K562 (cell line): ENCODE data around the gene TBCEL. TPM values are rescaled to one million over a fixed set of nuclear protein-coding genes. Genes with fewer than 3 reads are reported as not detected.
A peak's percentile ranks its signal among the peaks of the same experiment; 100 is the strongest.

Experiments
- ATAC-seq: fragments of 200-7000 bp; cut with Tn5 transposase; 3 replicates; pipeline ENCODE4 v1.9.1; 2020; ENCODE audit warnings: moderate library complexity
- BruUV-seq: library from RNA; stranded (reverse); fragments of 400-500 nt; replicated peaks from 2 replicates; lab custom pipeline; 2021; lab: Mats Ljungman, UMichigan
- CTCF ChIA-PET: fragments of 300-600 bp; formaldehyde crosslinking; extraction: SDS; loops from one replicate; lab custom pipeline; 2021; ENCODE audit warnings: low intra/inter-chr PET ratio; lab: Yijun Ruan, JAX
- POLR2A ChIA-PET: fragments of 300-600, 350-650 bp; sonication (Branson Sonifier 250); formaldehyde crosslinking; extraction: SDS; loops from one replicate; lab custom pipeline; 2021; ENCODE audit warnings: antibody characterized with exemption, inconsistent platforms; lab: Yijun Ruan, JAX
- DNase-seq, 4 experiments: peaks; one replicate each; pipeline versions ENCODE4 v3.0.0 to v3.0.0-alpha.2; 2011 to 2018; ENCODE audit warnings: low spot score in 3 of 4, mixed read lengths in 3 of 4; ENCODE audit errors: extremely low read depth in 1 of 4
- FAIRE-seq: peaks from 2 replicates; lab custom pipeline; 2011; peaks lifted over from hg19 to GRCh38; lab: Jason Lieb, UNC
- H2AFZ ChIP-seq: 2 replicates; pipeline ENCODE4 v1.6.0; 2011; ENCODE audit warnings: low read depth, low read length, control low read depth, inconsistent platforms
- H3K27ac ChIP-seq: fragments of 200-600 bp; 3 replicates; pipeline ENCODE4 v1.8.0; 2011; ENCODE audit warnings: low read depth, mild to moderate bottlenecking, control low read depth, inconsistent platforms, low read length, moderate library complexity, mixed read lengths; ENCODE audit errors: extremely low read depth
- H3K27me3 ChIP-seq, 2 experiments: fragments of 300-600 bp in 1 of 2; 2 replicates in 1 of 2; 3 replicates in 1 of 2; pipeline versions ENCODE4 v1.6.0 to v1.8.0; 2011; ENCODE audit warnings: inconsistent platforms in 2 of 2, low read length in 2 of 2, mild to moderate bottlenecking in 1 of 2, mixed read lengths in 1 of 2, moderate library complexity in 1 of 2; ENCODE audit not compliant: control insufficient read depth in 2 of 2, insufficient read depth in 2 of 2
- H3K36me3 ChIP-seq: fragments of 300-600 bp; 3 replicates; pipeline ENCODE4 v1.8.0; 2011; ENCODE audit warnings: mild to moderate bottlenecking, low read length, inconsistent platforms; ENCODE audit not compliant: control insufficient read depth, insufficient read depth
- H3K4me1 ChIP-seq, 2 experiments: fragments of 200-600 bp in 1 of 2; replicated peaks in 1 of 2; 2 replicates in 1 of 2; 3 replicates in 1 of 2; pipeline versions ENCODE4 v1.5.1 to v1.8.0; 2011; ENCODE audit warnings: inconsistent platforms in 2 of 2, low read length in 2 of 2, mild to moderate bottlenecking in 1 of 2, mixed read lengths in 1 of 2, moderate library complexity in 1 of 2; ENCODE audit not compliant: control insufficient read depth in 2 of 2, insufficient read depth in 2 of 2
- H3K4me2 ChIP-seq: 2 replicates; pipeline ENCODE4 v1.6.1; 2011; ENCODE audit warnings: low read length, control low read depth, inconsistent platforms, mixed read lengths; ENCODE audit not compliant: insufficient read depth
- H3K4me3 ChIP-seq: fragments of 200-600 bp; sonication (generic), shearing (Covaris generic); 2 replicates; pipeline ENCODE4 v1.5.1; 2016; ENCODE audit warnings: control low read depth, inconsistent platforms
- H3K79me2 ChIP-seq: fragments of 200-600 bp; 3 replicates; pipeline ENCODE4 v1.8.0; 2011; ENCODE audit warnings: low read length, inconsistent platforms; ENCODE audit not compliant: control insufficient read depth, insufficient read depth
- H3K9ac ChIP-seq, 2 experiments: 2 replicates each; pipeline versions ENCODE4 v1.6.0 to v1.6.1; 2011; ENCODE audit warnings: low read depth in 2 of 2, low read length in 2 of 2, control low read depth in 1 of 2, inconsistent platforms in 1 of 2, mild to moderate bottlenecking in 1 of 2, mixed read lengths in 1 of 2; ENCODE audit not compliant: insufficient read depth in 1 of 2
- H3K9me1 ChIP-seq: one replicate; pipeline ENCODE4 v1.6.0; 2011; ENCODE audit warnings: inconsistent platforms, mild to moderate bottlenecking, low read length, moderate library complexity; ENCODE audit not compliant: control insufficient read depth, insufficient read depth
- H3K9me3 ChIP-seq: replicated peaks from 2 replicates; pipeline ENCODE4 v1.5.1; 2011; ENCODE audit warnings: low read depth, low read length, inconsistent platforms; ENCODE audit not compliant: control insufficient read depth, insufficient read depth
- H4K20me1 ChIP-seq: replicated peaks from 2 replicates; pipeline ENCODE4 v1.6.1; 2011; ENCODE audit warnings: low read length, inconsistent platforms, mixed read lengths; ENCODE audit not compliant: control insufficient read depth, insufficient read depth
- EHMT2 ChIP-seq: fragments of 450-650 bp; IDR thresholded peaks from 2 replicates; pipeline ENCODE4 v1.6.1; 2018; ENCODE audit warnings: antibody characterized with exemption
- SPI1 ChIP-seq: IDR thresholded peaks from 2 replicates; pipeline ENCODE4 v1.6.1; 2011; ENCODE audit warnings: low read depth, low read length, control low read depth, borderline replicate concordance
- ZNF436 ChIP-seq: fragments of 250-450, 450-650 bp; sonication (Bioruptor Pico); formaldehyde crosslinking; IDR thresholded peaks from 2 replicates; pipeline ENCODE4 v1.7.0; 2020; ENCODE audit warnings: mild to moderate bottlenecking
- ZSCAN29 ChIP-seq: fragments of 450-650 bp; IDR thresholded peaks from 2 replicates; pipeline ENCODE4 v1.6.1; 2017
- WGBS: fragments of 100-300 bp; shearing (Covaris generic); methylation state at CpG from one replicate; pipeline ENCODE4 v1.1.6; 2016; ENCODE audit warnings: low coverage, mixed read lengths; ENCODE audit not compliant: insufficient coverage; ENCODE audit errors: missing lambda C conversion rate; 5-methylcytosine and 5-hydroxymethylcytosine counted together
- in situ Hi-C: fragments of 300-500 bp; cut with MboI; formaldehyde crosslinking; loops from 4 replicates; pipeline ENCODE4 v1.15.0; 2018; ENCODE audit warnings: inconsistent platforms, mixed read lengths
- intact Hi-C: fragments of 100-400 bp; cut with micrococcal nuclease; formaldehyde crosslinking; loops from 2 replicates; pipeline ENCODE4 v1.14.2; 2022
- polyA plus RNA-seq, 8 experiments: library from polyadenylated mRNA; depleted of rRNA in 4 of 8; stranded (reverse) in 5 of 8; unstranded in 3 of 8; fragments of >200 nt; fragmentation: Nextera tagmentation in 2 of 8; fragmentation: Illumina TruSeq in 1 of 8; extraction: Ambion mirVana in 2 of 8; extraction: Trizol in 1 of 8; gene quantifications; 2 replicates each; pipeline versions ENCODE4 v1.2.1 to v1.2.3, GENCODE V29; 2011 to 2014; ENCODE audit warnings: inconsistent platforms in 1 of 8, missing spikeins in 1 of 8
- total RNA-seq, 7 experiments: library from RNA; depleted of rRNA in 6 of 7; stranded (reverse); fragments of >200 nt in 6 of 7; fragmentation: Illumina TruSeq in 2 of 7; extraction: Trizol in 2 of 7; gene quantifications; 2 replicates each; pipeline versions ENCODE4 v1.2.1 to v1.2.3, GENCODE V29; 2011 to 2021; ENCODE audit warnings: low replicate concordance in 1 of 7
- TF ChIP-seq, protein P1 (sequence below): fragments of 450-650 bp; IDR thresholded peaks from 2 replicates; pipeline ENCODE4 v1.6.1; 2016; ENCODE audit warnings: borderline replicate concordance
- TF ChIP-seq, protein P2 (sequence below), 2 experiments: fragments of 450-650 bp; formaldehyde crosslinking in 1 of 2; IDR thresholded peaks; 2 replicates each; pipeline versions ENCODE4 v1.4.0 to v1.6.1; 2014 to 2020; ENCODE audit warnings: mild to moderate bottlenecking in 2 of 2, borderline replicate concordance in 1 of 2, low read depth in 1 of 2

TBCEL gene
- total and polyA plus RNA-seq, 9 of the 15 experiments (the other 6 are each of a cell fraction or from before 2014, with no cell fraction given): 0.39 to 2.3 (median 1.4) TPM

DNA sequence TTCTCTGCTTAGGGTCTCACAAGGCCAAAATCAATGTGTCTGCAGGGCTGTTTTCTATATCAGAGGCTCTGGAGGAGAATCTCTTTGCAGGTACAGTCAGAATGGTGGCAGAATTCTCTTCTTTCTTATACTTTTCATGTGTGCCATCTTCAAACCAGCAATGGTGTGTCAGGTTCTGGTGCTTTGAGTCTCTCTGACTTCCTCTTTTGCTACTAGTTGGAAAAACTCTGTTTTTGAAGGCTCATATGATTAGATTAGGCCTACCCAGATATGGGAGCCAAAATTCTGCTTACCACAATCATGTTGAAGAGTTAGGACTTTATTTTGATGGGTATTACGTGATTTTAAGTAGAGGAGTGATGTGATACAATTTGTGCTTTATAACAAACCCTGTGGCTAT lies 58.3 kb downstream of the TBCEL start:
- no peaks in the 10 kb centered on the region for H3K9me1 ChIP-seq
- no peaks in the 10 kb centered on the region for H3K79me2 ChIP-seq
- no peaks in the 10 kb centered on the region for H3K27me3 ChIP-seq
- TF ChIP-seq SPI1: peak; percentile 23; the same call in 1 of the 2 replicates
- TF ChIP-seq, protein P1, sequence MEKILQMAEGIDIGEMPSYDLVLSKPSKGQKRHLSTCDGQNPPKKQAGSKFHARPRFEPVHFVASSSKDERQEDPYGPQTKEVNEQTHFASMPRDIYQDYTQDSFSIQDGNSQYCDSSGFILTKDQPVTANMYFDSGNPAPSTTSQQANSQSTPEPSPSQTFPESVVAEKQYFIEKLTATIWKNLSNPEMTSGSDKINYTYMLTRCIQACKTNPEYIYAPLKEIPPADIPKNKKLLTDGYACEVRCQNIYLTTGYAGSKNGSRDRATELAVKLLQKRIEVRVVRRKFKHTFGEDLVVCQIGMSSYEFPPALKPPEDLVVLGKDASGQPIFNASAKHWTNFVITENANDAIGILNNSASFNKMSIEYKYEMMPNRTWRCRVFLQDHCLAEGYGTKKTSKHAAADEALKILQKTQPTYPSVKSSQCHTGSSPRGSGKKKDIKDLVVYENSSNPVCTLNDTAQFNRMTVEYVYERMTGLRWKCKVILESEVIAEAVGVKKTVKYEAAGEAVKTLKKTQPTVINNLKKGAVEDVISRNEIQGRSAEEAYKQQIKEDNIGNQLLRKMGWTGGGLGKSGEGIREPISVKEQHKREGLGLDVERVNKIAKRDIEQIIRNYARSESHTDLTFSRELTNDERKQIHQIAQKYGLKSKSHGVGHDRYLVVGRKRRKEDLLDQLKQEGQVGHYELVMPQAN: no peak
- no peaks in the 10 kb centered on the region for H3K4me1 ChIP-seq
- WGBS: 0% methylated on average over 1 of the region's 1 CpG
- no peak overlapping the region for H3K4me2 ChIP-seq
- no peak overlapping the region for H3K9ac ChIP-seq
- no TSS peak for BruUV-seq
- ATAC-seq (no peak), FAIRE-seq (no peak), DNase-seq (no peak)
- in situ Hi-C loops: no loop called here
- no peak overlapping the region for H2AFZ ChIP-seq
- POLR2A ChIA-PET: no interaction called here
- H3K9me3 ChIP-seq: no peaks in the 10 kb centered on the region
- H3K36me3 ChIP-seq: no peaks in the 10 kb centered on the region
- H3K27ac ChIP-seq: no peak overlapping the region
- no peak overlapping the region for H3K4me3 ChIP-seq
- no peaks in the 10 kb centered on the region for H4K20me1 ChIP-seq
- CTCF ChIA-PET: no interaction called here
- intact Hi-C loops: no loop called here

DNA sequence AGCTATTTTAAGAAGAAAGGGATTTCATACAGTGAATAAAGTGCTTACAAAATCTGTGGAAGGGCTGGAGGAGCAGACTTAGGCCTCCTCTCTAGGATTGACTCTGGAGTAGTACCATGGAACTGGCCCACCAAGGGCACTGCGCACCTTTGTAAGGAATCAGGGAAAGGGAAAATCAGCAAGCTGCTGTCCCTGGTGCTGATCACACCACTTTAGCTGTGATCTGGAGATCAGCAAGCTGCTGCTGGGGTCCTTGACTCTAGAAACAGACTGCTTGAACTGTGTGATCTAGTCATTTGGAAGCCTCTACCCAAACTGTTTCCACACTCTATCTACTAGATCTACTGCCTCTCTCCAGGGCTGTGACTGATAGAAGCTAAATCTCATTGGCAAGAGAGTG lies 58.8 kb downstream of the TBCEL start:
- Histone ChIP-seq H3K36me3 (no peaks in the 10 kb centered on the region), H2AFZ (no peak overlapping the region), H3K27ac (no peak overlapping the region), H3K27me3 (no peaks in the 10 kb centered on the region), H3K4me2 (no peak overlapping the region), H3K9me3 (no peaks in the 10 kb centered on the region), H3K9me1 (no peaks in the 10 kb centered on the region), H3K79me2 (no peaks in the 10 kb centered on the region), H3K4me3 (no peak overlapping the region), H3K4me1 (no peaks in the 10 kb centered on the region), H3K9ac (no peak overlapping the region), H4K20me1 (no peaks in the 10 kb centered on the region)
- in situ Hi-C loops: no loop called here
- DNase-seq (peak in 1 of 4 experiments; percentile 18), FAIRE-seq (no peak), ATAC-seq (no peak)
- ChIA-PET POLR2A (no interaction called here), CTCF (no interaction called here)
- 11% methylated on average over 1 of the region's 1 CpG for WGBS
- intact Hi-C loops: no loop called here
- no TSS peak for BruUV-seq
- TF ChIP-seq ZNF436 (CRISPR knock-in tag): no peak
- peak; percentile 82 for TF ChIP-seq EHMT2
- TF ChIP-seq, protein P2, sequence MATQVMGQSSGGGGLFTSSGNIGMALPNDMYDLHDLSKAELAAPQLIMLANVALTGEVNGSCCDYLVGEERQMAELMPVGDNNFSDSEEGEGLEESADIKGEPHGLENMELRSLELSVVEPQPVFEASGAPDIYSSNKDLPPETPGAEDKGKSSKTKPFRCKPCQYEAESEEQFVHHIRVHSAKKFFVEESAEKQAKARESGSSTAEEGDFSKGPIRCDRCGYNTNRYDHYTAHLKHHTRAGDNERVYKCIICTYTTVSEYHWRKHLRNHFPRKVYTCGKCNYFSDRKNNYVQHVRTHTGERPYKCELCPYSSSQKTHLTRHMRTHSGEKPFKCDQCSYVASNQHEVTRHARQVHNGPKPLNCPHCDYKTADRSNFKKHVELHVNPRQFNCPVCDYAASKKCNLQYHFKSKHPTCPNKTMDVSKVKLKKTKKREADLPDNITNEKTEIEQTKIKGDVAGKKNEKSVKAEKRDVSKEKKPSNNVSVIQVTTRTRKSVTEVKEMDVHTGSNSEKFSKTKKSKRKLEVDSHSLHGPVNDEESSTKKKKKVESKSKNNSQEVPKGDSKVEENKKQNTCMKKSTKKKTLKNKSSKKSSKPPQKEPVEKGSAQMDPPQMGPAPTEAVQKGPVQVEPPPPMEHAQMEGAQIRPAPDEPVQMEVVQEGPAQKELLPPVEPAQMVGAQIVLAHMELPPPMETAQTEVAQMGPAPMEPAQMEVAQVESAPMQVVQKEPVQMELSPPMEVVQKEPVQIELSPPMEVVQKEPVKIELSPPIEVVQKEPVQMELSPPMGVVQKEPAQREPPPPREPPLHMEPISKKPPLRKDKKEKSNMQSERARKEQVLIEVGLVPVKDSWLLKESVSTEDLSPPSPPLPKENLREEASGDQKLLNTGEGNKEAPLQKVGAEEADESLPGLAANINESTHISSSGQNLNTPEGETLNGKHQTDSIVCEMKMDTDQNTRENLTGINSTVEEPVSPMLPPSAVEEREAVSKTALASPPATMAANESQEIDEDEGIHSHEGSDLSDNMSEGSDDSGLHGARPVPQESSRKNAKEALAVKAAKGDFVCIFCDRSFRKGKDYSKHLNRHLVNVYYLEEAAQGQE (IDR thresholded peaks at IDR 0.05; ENCODE audit: borderline replicate concordance): peak; percentile 95
- TF ChIP-seq, protein P2 (CRISPR knock-in tag; IDR thresholded peaks at IDR 0.05; ENCODE audit: low read depth): peak; percentile 92
- no peak for TF ChIP-seq ZSCAN29
